ENCODE results near the gene ZNF821. TPM values are rescaled to one million over a fixed set of nuclear protein-coding genes. Genes with fewer than 3 reads are reported as not detected.

Gene ZNF821
- total RNA-seq, 1 experiment from 2014 or later, result 4.9 TPM

GRCh38 chr16:71869089-71869488, 14.9 kb downstream of the ZNF821 start:
- H3K9ac ChIP-seq (ENCODE audit: low read length), result no peak overlapping the region
- H3K27me3 ChIP-seq (ENCODE audit: insufficient read depth, low read length), result no peaks in the 10 kb centered on the region
- no peaks in the 10 kb centered on the region for H4K20me1 ChIP-seq (ENCODE audit: insufficient read depth)
- no peaks in the 10 kb centered on the region for H3K9me2 ChIP-seq (ENCODE audit: insufficient read depth)
- TF ChIP-seq CBX3 (IDR thresholded peaks at IDR 0.05; ENCODE audit: low read depth) (no peak), ELF1 (IDR thresholded peaks at IDR 0.05; ENCODE audit: borderline replicate concordance, low read depth) (no peak), SRF (IDR thresholded peaks at IDR 0.05; ENCODE audit: low read depth) (no peak), FOSL1 (IDR thresholded peaks at IDR 0.05; ENCODE audit: low read depth) (no peak), TCF7L2 (IDR thresholded peaks at IDR 0.05; ENCODE audit: borderline replicate concordance, extremely low read depth, insufficient read depth, insufficient read length) (no peak), CTCF (IDR thresholded peaks at IDR 0.05 in 2 of 3, conservative IDR thresholded peaks at IDR 0.05 in 1 of 3; ENCODE audit: borderline replicate concordance in 1 of 3, insufficient read depth in 1 of 3, low read depth in 2 of 3, low read length in 2 of 3) (no peak), EZH2 (IDR thresholded peaks at IDR 0.05) (no peak), MAX (IDR thresholded peaks at IDR 0.05) (no peak), EZH2phosphoT487 (IDR thresholded peaks at IDR 0.05; ENCODE audit: borderline replicate concordance) (no peak), POLR2AphosphoS5 (IDR thresholded peaks at IDR 0.05; ENCODE audit: low read depth, low read length) (no peak), YY1 (IDR thresholded peaks at IDR 0.05; ENCODE audit: extremely low read depth, insufficient replicate concordance, low read depth, low read length) (no peak), ZFX (IDR thresholded peaks at IDR 0.05) (no peak), JUND (IDR thresholded peaks at IDR 0.05) (no peak), CEBPB (IDR thresholded peaks at IDR 0.05; ENCODE audit: low read depth) (no peak), POLR2A (IDR thresholded peaks at IDR 0.05; ENCODE audit: borderline replicate concordance, extremely low read depth, insufficient read depth, insufficient read length) (no peak), EGR1 (IDR thresholded peaks at IDR 0.05; ENCODE audit: low read depth) (no peak)
- TF ChIP-seq, protein P1, sequence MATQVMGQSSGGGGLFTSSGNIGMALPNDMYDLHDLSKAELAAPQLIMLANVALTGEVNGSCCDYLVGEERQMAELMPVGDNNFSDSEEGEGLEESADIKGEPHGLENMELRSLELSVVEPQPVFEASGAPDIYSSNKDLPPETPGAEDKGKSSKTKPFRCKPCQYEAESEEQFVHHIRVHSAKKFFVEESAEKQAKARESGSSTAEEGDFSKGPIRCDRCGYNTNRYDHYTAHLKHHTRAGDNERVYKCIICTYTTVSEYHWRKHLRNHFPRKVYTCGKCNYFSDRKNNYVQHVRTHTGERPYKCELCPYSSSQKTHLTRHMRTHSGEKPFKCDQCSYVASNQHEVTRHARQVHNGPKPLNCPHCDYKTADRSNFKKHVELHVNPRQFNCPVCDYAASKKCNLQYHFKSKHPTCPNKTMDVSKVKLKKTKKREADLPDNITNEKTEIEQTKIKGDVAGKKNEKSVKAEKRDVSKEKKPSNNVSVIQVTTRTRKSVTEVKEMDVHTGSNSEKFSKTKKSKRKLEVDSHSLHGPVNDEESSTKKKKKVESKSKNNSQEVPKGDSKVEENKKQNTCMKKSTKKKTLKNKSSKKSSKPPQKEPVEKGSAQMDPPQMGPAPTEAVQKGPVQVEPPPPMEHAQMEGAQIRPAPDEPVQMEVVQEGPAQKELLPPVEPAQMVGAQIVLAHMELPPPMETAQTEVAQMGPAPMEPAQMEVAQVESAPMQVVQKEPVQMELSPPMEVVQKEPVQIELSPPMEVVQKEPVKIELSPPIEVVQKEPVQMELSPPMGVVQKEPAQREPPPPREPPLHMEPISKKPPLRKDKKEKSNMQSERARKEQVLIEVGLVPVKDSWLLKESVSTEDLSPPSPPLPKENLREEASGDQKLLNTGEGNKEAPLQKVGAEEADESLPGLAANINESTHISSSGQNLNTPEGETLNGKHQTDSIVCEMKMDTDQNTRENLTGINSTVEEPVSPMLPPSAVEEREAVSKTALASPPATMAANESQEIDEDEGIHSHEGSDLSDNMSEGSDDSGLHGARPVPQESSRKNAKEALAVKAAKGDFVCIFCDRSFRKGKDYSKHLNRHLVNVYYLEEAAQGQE (IDR thresholded peaks at IDR 0.05; ENCODE audit: low read depth), result no peak
- no peaks in the 10 kb centered on the region for H3K4me1 ChIP-seq (ENCODE audit: control insufficient read depth in 1 of 2, insufficient read depth in 2 of 2, low read length in 2 of 2)
- intact Hi-C loops (cut with micrococcal nuclease), result no loop called here
- H3K79me2 ChIP-seq (ENCODE audit: insufficient read depth, low read length), result no peaks in the 10 kb centered on the region
- H3K9me3 ChIP-seq (ENCODE audit: control insufficient read depth in 1 of 2, insufficient read depth in 1 of 2, low read depth in 1 of 2, low read length in 2 of 2), result no peaks in the 10 kb centered on the region
- no peak overlapping the region for H3K4me2 ChIP-seq (ENCODE audit: low read length)
- no TSS peak for BruUV-seq (replicated peaks)
- no peak overlapping the region for H3K27ac ChIP-seq (ENCODE audit: low read depth, low read length)
- CTCF ChIA-PET, result no interaction called here
- H2AFZ ChIP-seq (ENCODE audit: low read depth, low read length, poor library complexity, severe bottlenecking), result no peak overlapping the region
- POLR2A ChIA-PET, result no interaction called here
- RAD21 ChIA-PET (ENCODE audit: low non-redundant PET in 1 of 2, low total read pairs in 2 of 2, uncharacterized antibody in 2 of 2, unreplicated experiment in 2 of 2), result no interaction called here
- H3K4me3 ChIP-seq (replicated peaks in 1 of 2; ENCODE audit: low read depth in 1 of 2, low read length in 2 of 2), result no peak overlapping the region
- H3K36me3 ChIP-seq (ENCODE audit: control insufficient read depth in 1 of 2, insufficient read depth in 2 of 2, low read length in 2 of 2), result 0 out of 4 replicates have a peak, but pooled peaks cover 0 to 6% of the 10 kb centered on the region in 2 experiments
- ATAC-seq (no peak), DNase-seq (ENCODE audit: low read depth, low spot score) (no peak)
